GM12874 (cell line): ENCODE results near the gene PCDHB14.

Source experiments
- TF ChIP-seq, protein P1 (sequence below): IDR thresholded peaks from 2 replicates; pipeline ENCODE4 v1.5.1; 2011; ENCODE audit warnings: low read depth, mild to moderate bottlenecking, control low read depth, low read length, moderate library complexity; ENCODE audit not compliant: insufficient read depth

The PCDHB14 gene

GRCh38 chr5:141269195-141269594 lies 46.1 kb downstream of the PCDHB14 start:
- TF ChIP-seq, protein P1, sequence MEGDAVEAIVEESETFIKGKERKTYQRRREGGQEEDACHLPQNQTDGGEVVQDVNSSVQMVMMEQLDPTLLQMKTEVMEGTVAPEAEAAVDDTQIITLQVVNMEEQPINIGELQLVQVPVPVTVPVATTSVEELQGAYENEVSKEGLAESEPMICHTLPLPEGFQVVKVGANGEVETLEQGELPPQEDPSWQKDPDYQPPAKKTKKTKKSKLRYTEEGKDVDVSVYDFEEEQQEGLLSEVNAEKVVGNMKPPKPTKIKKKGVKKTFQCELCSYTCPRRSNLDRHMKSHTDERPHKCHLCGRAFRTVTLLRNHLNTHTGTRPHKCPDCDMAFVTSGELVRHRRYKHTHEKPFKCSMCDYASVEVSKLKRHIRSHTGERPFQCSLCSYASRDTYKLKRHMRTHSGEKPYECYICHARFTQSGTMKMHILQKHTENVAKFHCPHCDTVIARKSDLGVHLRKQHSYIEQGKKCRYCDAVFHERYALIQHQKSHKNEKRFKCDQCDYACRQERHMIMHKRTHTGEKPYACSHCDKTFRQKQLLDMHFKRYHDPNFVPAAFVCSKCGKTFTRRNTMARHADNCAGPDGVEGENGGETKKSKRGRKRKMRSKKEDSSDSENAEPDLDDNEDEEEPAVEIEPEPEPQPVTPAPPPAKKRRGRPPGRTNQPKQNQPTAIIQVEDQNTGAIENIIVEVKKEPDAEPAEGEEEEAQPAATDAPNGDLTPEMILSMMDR: no peak

GRCh38 chr5:141272906-141273305 lies 49.8 kb downstream of the PCDHB14 start:
- TF ChIP-seq, protein P1: no peak
